Calu3 (cell line): ENCODE results near the gene RAB36. TPM values are rescaled to one million over a fixed set of nuclear protein-coding genes. Genes with fewer than 3 reads are reported as not detected.

ENCODE experiments used
- BruUV-seq: library from RNA; stranded (reverse); fragments of 400-500 nt; replicated peaks from 2 replicates; lab custom pipeline; 2021; lab: Mats Ljungman, UMichigan
- CTCF ChIA-PET: fragments of 300-600 bp; sonication (Branson Sonifier 250); formaldehyde crosslinking; loops from one replicate; lab custom pipeline; 2022; ENCODE audit warnings: antibody characterized with exemption; lab: Charles Lee
- DNase-seq: peaks from one replicate; pipeline ENCODE4 v3.0.0; 2022
- H3K27ac Mint-ChIP-seq: one replicate; pipeline ENCODE4 v1.8.0; 2022; ENCODE audit warnings: mixed read lengths; ENCODE audit not compliant: unreplicated experiment
- H3K27me3 Mint-ChIP-seq: one replicate; pipeline ENCODE4 v1.8.0; 2022; ENCODE audit warnings: mixed read lengths; ENCODE audit not compliant: unreplicated experiment
- H3K36me3 Mint-ChIP-seq: one replicate; pipeline ENCODE4 v1.8.0; 2022; ENCODE audit warnings: mild to moderate bottlenecking, moderate library complexity, mixed read lengths; ENCODE audit not compliant: insufficient read depth, unreplicated experiment
- H3K4me1 Mint-ChIP-seq: one replicate; pipeline ENCODE4 v1.8.0; 2022; ENCODE audit warnings: mild to moderate bottlenecking, low read depth, mixed read lengths; ENCODE audit not compliant: unreplicated experiment
- H3K4me3 Mint-ChIP-seq: one replicate; pipeline ENCODE4 v1.8.0; 2022; ENCODE audit warnings: mild to moderate bottlenecking, low read depth, moderate library complexity, mixed read lengths; ENCODE audit not compliant: unreplicated experiment
- H3K9me3 Mint-ChIP-seq: one replicate; pipeline ENCODE4 v1.8.0; 2022; ENCODE audit warnings: low read depth, mixed read lengths; ENCODE audit not compliant: unreplicated experiment
- intact Hi-C: fragments of 100-400 bp; cut with micrococcal nuclease; formaldehyde crosslinking; loops from one replicate; pipeline ENCODE4 v1.10.0; 2022; ENCODE audit not compliant: unreplicated experiment
- total RNA-seq: library from RNA; stranded (reverse); gene quantifications from 2 replicates; pipeline ENCODE4 v1.2.3, GENCODE V29; 2022
- TF ChIP-seq, protein P1 (sequence below): fragments of 200-600 bp; IDR thresholded peaks from one replicate; pipeline ENCODE4 v1.8.0; 2022; ENCODE audit warnings: antibody characterized with exemption; ENCODE audit not compliant: unreplicated experiment

RAB36 gene
- total RNA-seq, 1 experiment from 2014 or later: 2.1 TPM

DNA sequence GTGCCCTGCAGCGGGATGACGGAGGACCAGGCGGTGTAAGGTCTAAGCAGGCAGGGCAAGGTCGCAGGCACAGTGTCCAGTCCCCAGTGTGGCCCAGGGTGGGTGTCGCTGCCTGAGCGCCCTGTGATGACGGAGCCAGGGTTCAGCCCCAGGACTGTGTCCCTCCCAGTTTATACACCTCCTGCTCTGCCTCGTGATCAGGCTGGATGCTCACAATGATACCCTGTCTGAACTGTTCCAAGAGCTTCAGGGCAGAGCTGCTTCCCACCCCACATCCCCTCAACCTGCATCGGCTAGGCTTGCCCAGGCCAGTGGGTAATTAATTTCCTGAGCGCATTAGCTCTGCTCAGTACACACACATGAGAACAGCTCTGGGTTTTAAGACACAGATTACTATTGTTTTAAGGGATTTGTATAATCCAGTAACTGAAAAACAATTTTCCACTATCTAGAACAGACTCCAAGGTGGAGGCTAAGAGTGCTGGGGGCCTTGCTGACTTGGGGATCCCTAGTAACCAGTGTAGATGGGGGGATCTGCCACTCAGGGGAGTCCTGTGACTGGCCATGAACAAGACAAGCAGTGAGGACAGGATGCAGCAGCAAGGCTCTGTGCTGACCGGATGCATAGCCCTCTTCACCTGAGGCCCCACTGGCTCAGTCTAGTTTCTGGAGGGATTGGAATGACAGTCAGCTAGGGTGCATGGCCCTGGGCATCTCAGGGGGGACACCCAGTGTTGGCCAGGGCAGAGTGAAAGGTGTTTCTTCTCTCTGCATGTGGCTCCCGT, 40.9 kb upstream of the RAB36 start:
- intact Hi-C loops: no loop called here
- TF ChIP-seq, protein P1, sequence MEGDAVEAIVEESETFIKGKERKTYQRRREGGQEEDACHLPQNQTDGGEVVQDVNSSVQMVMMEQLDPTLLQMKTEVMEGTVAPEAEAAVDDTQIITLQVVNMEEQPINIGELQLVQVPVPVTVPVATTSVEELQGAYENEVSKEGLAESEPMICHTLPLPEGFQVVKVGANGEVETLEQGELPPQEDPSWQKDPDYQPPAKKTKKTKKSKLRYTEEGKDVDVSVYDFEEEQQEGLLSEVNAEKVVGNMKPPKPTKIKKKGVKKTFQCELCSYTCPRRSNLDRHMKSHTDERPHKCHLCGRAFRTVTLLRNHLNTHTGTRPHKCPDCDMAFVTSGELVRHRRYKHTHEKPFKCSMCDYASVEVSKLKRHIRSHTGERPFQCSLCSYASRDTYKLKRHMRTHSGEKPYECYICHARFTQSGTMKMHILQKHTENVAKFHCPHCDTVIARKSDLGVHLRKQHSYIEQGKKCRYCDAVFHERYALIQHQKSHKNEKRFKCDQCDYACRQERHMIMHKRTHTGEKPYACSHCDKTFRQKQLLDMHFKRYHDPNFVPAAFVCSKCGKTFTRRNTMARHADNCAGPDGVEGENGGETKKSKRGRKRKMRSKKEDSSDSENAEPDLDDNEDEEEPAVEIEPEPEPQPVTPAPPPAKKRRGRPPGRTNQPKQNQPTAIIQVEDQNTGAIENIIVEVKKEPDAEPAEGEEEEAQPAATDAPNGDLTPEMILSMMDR: no peak
- Mint-ChIP-seq H3K4me3 (no peak overlapping the region), H3K4me1 (no peaks in the 10 kb centered on the region), H3K9me3 (no peaks in the 10 kb centered on the region), H3K27me3 (no peaks in the 10 kb centered on the region), H3K36me3 (no peaks in the 10 kb centered on the region), H3K27ac (no peak overlapping the region)
- CTCF ChIA-PET: interaction anchor here (0.6 kb wide), 1 partner anchor 161 kb away, joined by 7 read pairs; no protein-coding TSS in a partner anchor
- no peak for DNase-seq
- BruUV-seq: no TSS peak

DNA sequence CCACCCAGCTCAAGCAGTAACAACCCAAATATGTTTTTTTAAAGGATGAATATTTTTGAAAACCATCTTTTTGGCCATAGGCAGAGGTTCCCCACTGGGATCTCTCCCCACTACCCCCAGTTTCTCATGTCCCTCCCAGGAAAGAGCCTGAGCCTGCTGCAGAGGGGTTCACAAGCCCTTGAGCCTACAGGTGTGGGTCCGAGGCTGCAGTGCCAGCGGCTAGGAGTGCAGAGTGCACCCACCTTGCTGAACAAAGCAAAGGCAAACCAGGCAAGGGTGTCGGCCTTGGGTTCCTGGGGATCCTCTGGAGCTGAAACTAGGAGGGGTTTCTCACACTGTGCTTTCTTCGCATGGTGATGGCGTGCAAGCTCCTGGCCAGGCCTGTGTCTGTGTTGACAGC, 40.0 kb upstream of the RAB36 start:
- no peaks in the 10 kb centered on the region for H3K4me1 Mint-ChIP-seq
- H3K27me3 Mint-ChIP-seq: no peaks in the 10 kb centered on the region
- no peak overlapping the region for H3K4me3 Mint-ChIP-seq
- intact Hi-C loops: no loop called here
- TF ChIP-seq, protein P1: no peak
- no peak for DNase-seq
- BruUV-seq: no TSS peak
- CTCF ChIA-PET: no interaction called here
- no peaks in the 10 kb centered on the region for H3K36me3 Mint-ChIP-seq
- no peak overlapping the region for H3K27ac Mint-ChIP-seq
- no peaks in the 10 kb centered on the region for H3K9me3 Mint-ChIP-seq

DNA sequence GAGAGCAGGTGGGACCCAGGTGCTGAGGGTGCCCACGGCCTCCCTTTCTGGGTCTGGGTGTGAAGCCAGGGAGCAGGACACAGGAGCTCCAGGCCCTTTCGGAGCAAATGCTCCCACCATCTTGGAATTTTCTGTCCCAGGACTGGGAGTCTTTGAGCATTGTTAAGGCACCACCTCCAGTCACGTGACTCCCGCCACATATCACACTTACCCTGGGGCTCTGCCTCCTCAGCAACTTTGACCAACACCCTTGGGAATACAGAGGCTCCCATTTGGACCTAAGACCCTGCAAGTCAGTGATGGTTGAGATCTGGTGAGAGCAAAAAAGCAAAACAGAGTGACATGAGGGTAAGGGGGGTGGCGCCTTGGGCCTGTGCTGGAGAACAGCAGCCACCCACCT, 39.4 kb upstream of the RAB36 start:
- TF ChIP-seq, protein P1: no peak
- Mint-ChIP-seq H3K4me1 (no peaks in the 10 kb centered on the region), H3K36me3 (no peaks in the 10 kb centered on the region), H3K9me3 (no peaks in the 10 kb centered on the region), H3K27ac (no peak overlapping the region), H3K27me3 (no peaks in the 10 kb centered on the region), H3K4me3 (no peak overlapping the region)
- BruUV-seq: no TSS peak
- intact Hi-C loops: no loop called here
- DNase-seq: no peak
- CTCF ChIA-PET: no interaction called here

DNA sequence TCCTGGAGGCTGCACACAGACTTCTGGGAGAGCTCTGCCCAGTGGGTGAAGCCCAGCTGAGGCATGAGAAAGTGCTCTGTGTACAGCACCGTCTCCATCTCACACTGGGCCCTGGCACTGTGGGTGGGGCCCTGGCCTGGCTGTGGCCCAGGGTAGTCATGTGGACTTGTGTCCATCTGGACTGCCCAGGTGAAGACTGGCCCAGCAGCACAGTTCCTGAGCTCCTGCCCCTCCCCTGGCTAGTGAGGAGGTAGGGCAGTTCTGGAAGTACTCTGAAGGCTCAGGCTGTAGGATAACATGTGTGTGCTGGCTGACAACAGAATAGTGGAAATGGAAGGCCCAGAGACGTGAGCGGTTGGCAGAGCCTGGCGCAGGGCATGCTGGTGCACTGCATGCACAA, 38.9 kb upstream of the RAB36 start:
- CTCF ChIA-PET: interaction anchor here (0.6 kb wide), 1 partner anchor 133 kb away, joined by 3 read pairs; no protein-coding TSS in a partner anchor
- DNase-seq: no peak
- BruUV-seq: no TSS peak

More for the DNA sequence above, 38.9 kb upstream of the RAB36 start:
- TF ChIP-seq, protein P1: no peak
- no peaks in the 10 kb centered on the region for H3K27me3 Mint-ChIP-seq
- no peaks in the 10 kb centered on the region for H3K9me3 Mint-ChIP-seq
- no peaks in the 10 kb centered on the region for H3K36me3 Mint-ChIP-seq
- intact Hi-C loops: no loop called here
- no peak overlapping the region for H3K27ac Mint-ChIP-seq
- no peak overlapping the region for H3K4me3 Mint-ChIP-seq
- no peaks in the 10 kb centered on the region for H3K4me1 Mint-ChIP-seq
